Activated T-helper 17 cell treated with anti-CD3 and anti-CD28 coated beads, Interleukin-2, amount 50 U/mL, for 72 hours (primary cell): ENCODE results near the gene LNP1. TPM values are rescaled to one million over a fixed set of nuclear protein-coding genes. Genes with fewer than 3 reads are reported as not detected.
A peak's percentile ranks its signal among the peaks of the same experiment; 100 is the strongest.
"Not testable (repeated sequence)": the region's sequence is repeated elsewhere in the genome, so short reads cannot be mapped to it uniquely, and the experiment has no call there.

ENCODE experiments used
- ATAC-seq: fragments of 150-1000 bp; cut with Tn5 transposase; replicated peaks from 2 replicates; pipeline ENCODE4 v1.10.0; 2021; ENCODE audit warnings: mild to moderate bottlenecking, moderate library complexity
- H3K27ac Mint-ChIP-seq: one replicate; pipeline ENCODE4 v1.8.0; 2022; ENCODE audit warnings: mixed read lengths
- H3K27me3 Mint-ChIP-seq: one replicate; pipeline ENCODE4 v1.8.0; 2022; ENCODE audit warnings: mixed read lengths
- H3K36me3 Mint-ChIP-seq: one replicate; pipeline ENCODE4 v1.8.0; 2022; ENCODE audit warnings: low read depth, mild to moderate bottlenecking, mixed read lengths
- H3K4me1 Mint-ChIP-seq: one replicate; pipeline ENCODE4 v1.8.0; 2022; ENCODE audit warnings: mixed read lengths
- H3K4me3 Mint-ChIP-seq: one replicate; pipeline ENCODE4 v1.8.0; 2022; ENCODE audit warnings: mild to moderate bottlenecking, mixed read lengths
- H3K9me3 Mint-ChIP-seq: one replicate; pipeline ENCODE4 v1.8.0; 2022; ENCODE audit warnings: mixed read lengths
- total RNA-seq, 2 donors: library from RNA; stranded (reverse); gene quantifications; one replicate each; pipeline ENCODE4 v1.2.3, GENCODE V29; 2022

LNP1 gene
- total RNA-seq = 1 to 10 TPM; 1.4 to 1.8 TPM

- Mint-ChIP-seq H3K36me3 (peaks cover 40% of the 10 kb centered on the region), H3K4me3 (peak within 1 kb of the TSS; percentile 94), H3K9me3 (no peaks in the 10 kb centered on the region), H3K4me1 (peaks cover 21% of the 10 kb centered on the region), H3K27me3 (no peaks in the 10 kb centered on the region), H3K27ac (peak within 1 kb of the TSS; percentile 95)
- peak; percentile 95 for ATAC-seq
Measured at GRCh38 chr3:100400780-100401673, at the start of gene LNP1, which contains the start of gene TOMM70. LNP1 (plus strand) TSS chr3:100401539; CDS start chr3:100429730, 28,191 bp downstream. TOMM70 (minus strand) TSS chr3:100401089; CDS start chr3:100400949, 140 bp downstream.

- H3K36me3 Mint-ChIP-seq = peaks cover 94% of the 10 kb centered on the region
- H3K4me3 Mint-ChIP-seq, ATAC-seq, H3K4me1 Mint-ChIP-seq, H3K9me3 Mint-ChIP-seq, H3K27me3 Mint-ChIP-seq, H3K27ac Mint-ChIP-seq: not testable (repeated sequence)
Measured at GRCh38 chr3:100351770-100352169, 49.6 kb upstream of the LNP1 start.

- Mint-ChIP-seq H3K27me3 (no peaks in the 10 kb centered on the region), H3K4me3 (no peak overlapping the region), H3K9me3 (no peaks in the 10 kb centered on the region), H3K4me1 (no peaks in the 10 kb centered on the region), H3K36me3 (peaks cover 92% of the 10 kb centered on the region), H3K27ac (no peak overlapping the region)
- ATAC-seq = no peak
Measured at GRCh38 chr3:100352296-100353231, 48.8 kb upstream of the LNP1 start.

- Mint-ChIP-seq H3K27me3 (no peaks in the 10 kb centered on the region), H3K4me1 (no peaks in the 10 kb centered on the region), H3K36me3 (peaks cover 90% of the 10 kb centered on the region), H3K4me3 (no peak overlapping the region), H3K9me3 (no peaks in the 10 kb centered on the region), H3K27ac (peak overlapping the region; percentile 3)
- no peak for ATAC-seq
Measured at GRCh38 chr3:100354850-100355249, 46.5 kb upstream of the LNP1 start.

- Mint-ChIP-seq H3K4me1 (no peaks in the 10 kb centered on the region), H3K9me3 (peaks cover 4% of the 10 kb centered on the region), H3K27ac (peak overlapping the region; percentile 22), H3K36me3 (peaks cover 87% of the 10 kb centered on the region), H3K4me3 (no peak overlapping the region), H3K27me3 (no peaks in the 10 kb centered on the region)
- ATAC-seq = no peak
Measured at GRCh38 chr3:100358413-100358812, 42.9 kb upstream of the LNP1 start.

- Mint-ChIP-seq H3K36me3 (peaks cover 88% of the 10 kb centered on the region), H3K4me3 (no peak overlapping the region), H3K27me3 (no peaks in the 10 kb centered on the region), H3K9me3 (peaks cover 4% of the 10 kb centered on the region), H3K4me1 (no peaks in the 10 kb centered on the region), H3K27ac (no peak overlapping the region)
- no peak for ATAC-seq
Measured at GRCh38 chr3:100359035-100359434, 42.3 kb upstream of the LNP1 start.

GRCh38 chr3:100360757-100361496 lies 40.4 kb upstream of the LNP1 start:
- H3K27me3 Mint-ChIP-seq = no peaks in the 10 kb centered on the region
- no peak for ATAC-seq
- no peaks in the 10 kb centered on the region for H3K4me1 Mint-ChIP-seq
- peaks cover 88% of the 10 kb centered on the region for H3K36me3 Mint-ChIP-seq
- H3K9me3 Mint-ChIP-seq = peaks cover 4% of the 10 kb centered on the region
- H3K27ac Mint-ChIP-seq = peak overlapping the region; percentile 74
- no peak overlapping the region for H3K4me3 Mint-ChIP-seq

- no peak for ATAC-seq
- Mint-ChIP-seq H3K4me1 (no peaks in the 10 kb centered on the region), H3K36me3 (peaks cover 88% of the 10 kb centered on the region), H3K27ac (peak overlapping the region; percentile 74), H3K4me3 (no peak overlapping the region), H3K27me3 (no peaks in the 10 kb centered on the region), H3K9me3 (peaks cover 4% of the 10 kb centered on the region)
Measured at GRCh38 chr3:100361897-100362296, 39.4 kb upstream of the LNP1 start.

GRCh38 chr3:100364421-100364820 lies 36.9 kb upstream of the LNP1 start:
- Mint-ChIP-seq H3K36me3 (peaks cover 93% of the 10 kb centered on the region), H3K9me3 (peaks cover 4% of the 10 kb centered on the region), H3K27me3 (no peaks in the 10 kb centered on the region), H3K4me1 (no peaks in the 10 kb centered on the region), H3K27ac (no peak overlapping the region), H3K4me3 (no peak overlapping the region)
- ATAC-seq = no peak

- Mint-ChIP-seq H3K36me3 (peaks cover 100% of the 10 kb centered on the region), H3K4me1 (no peaks in the 10 kb centered on the region), H3K27ac (no peak overlapping the region), H3K27me3 (no peaks in the 10 kb centered on the region), H3K4me3 (no peak overlapping the region), H3K9me3 (peaks cover 4% of the 10 kb centered on the region)
- no peak for ATAC-seq
Measured at GRCh38 chr3:100366424-100366823, 34.9 kb upstream of the LNP1 start.

GRCh38 chr3:100368441-100368840 lies 32.9 kb upstream of the LNP1 start:
- Mint-ChIP-seq H3K36me3 (peaks cover 100% of the 10 kb centered on the region), H3K9me3 (no peaks in the 10 kb centered on the region), H3K27ac (no peak overlapping the region), H3K4me1 (no peaks in the 10 kb centered on the region), H3K4me3 (no peak overlapping the region), H3K27me3 (no peaks in the 10 kb centered on the region)
- ATAC-seq = no peak

- no peak overlapping the region for H3K4me3 Mint-ChIP-seq
- H3K9me3 Mint-ChIP-seq = no peaks in the 10 kb centered on the region
- no peak overlapping the region for H3K27ac Mint-ChIP-seq
- ATAC-seq = no peak
- H3K27me3 Mint-ChIP-seq = no peaks in the 10 kb centered on the region
- H3K4me1 Mint-ChIP-seq = no peaks in the 10 kb centered on the region
- H3K36me3 Mint-ChIP-seq = peaks cover 97% of the 10 kb centered on the region
Measured at GRCh38 chr3:100370756-100371155, 30.6 kb upstream of the LNP1 start.

GRCh38 chr3:100374521-100374920 lies 26.8 kb upstream of the LNP1 start:
- no peak overlapping the region for H3K27ac Mint-ChIP-seq
- no peak for ATAC-seq
- no peaks in the 10 kb centered on the region for H3K27me3 Mint-ChIP-seq
- H3K4me3 Mint-ChIP-seq = no peak overlapping the region
- H3K9me3 Mint-ChIP-seq = no peaks in the 10 kb centered on the region
- peaks cover 96% of the 10 kb centered on the region for H3K36me3 Mint-ChIP-seq
- no peaks in the 10 kb centered on the region for H3K4me1 Mint-ChIP-seq

GRCh38 chr3:100376301-100376700 lies 25.0 kb upstream of the LNP1 start:
- H3K9me3 Mint-ChIP-seq = no peaks in the 10 kb centered on the region
- H3K27ac Mint-ChIP-seq = no peak overlapping the region
- H3K36me3 Mint-ChIP-seq = peaks cover 96% of the 10 kb centered on the region
- no peak for ATAC-seq
- no peak overlapping the region for H3K4me3 Mint-ChIP-seq
- no peaks in the 10 kb centered on the region for H3K4me1 Mint-ChIP-seq
- H3K27me3 Mint-ChIP-seq = no peaks in the 10 kb centered on the region
